ENCODE results near the gene HPN.

HPN gene

DNA sequence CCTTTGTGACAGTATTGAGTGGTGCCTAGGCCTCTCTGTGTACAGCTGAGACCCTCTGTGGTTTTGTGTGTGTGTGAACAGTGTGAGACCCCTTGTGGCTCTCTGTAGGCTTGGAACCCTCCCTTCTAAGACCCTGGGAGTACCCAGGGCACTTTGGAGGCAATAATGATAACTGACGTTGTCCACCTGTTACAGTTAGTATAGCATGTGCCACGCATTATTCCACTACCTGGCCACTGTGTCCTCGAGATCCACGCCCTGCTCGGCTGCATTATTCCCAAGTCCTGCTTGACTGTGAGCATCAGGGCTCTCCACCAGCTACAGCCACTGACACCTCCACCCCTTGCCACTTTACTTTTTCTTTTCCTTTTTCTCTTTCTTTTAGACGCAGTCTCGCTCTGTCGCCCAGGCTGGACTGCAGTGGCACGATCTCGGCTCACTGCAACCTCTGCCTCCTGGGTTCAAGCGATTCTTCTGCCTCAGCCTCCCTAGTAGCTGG is 39.4 kb upstream of the HPN start:
- peaks cover 38% of the 10 kb centered on the region for H3K4me1 ChIP-seq (ENCODE audit: control insufficient read depth, insufficient read depth, low read length)
- H3K27ac ChIP-seq (ENCODE audit: extremely low read depth, low read depth, low read length), result peak overlapping the region; percentile 4
- H3K36me3 ChIP-seq (ENCODE audit: control insufficient read depth in 2 of 2, insufficient read depth in 1 of 2, low read length in 2 of 2), result peaks cover 52% of the 10 kb centered on the region in 2 experiments
- ChIA-PET POLR2A (interaction anchor here (1.2 to 3.0 kb wide), 3 partner anchors 9 to 45 kb away, joined by 4 to 20 read pairs (median 10); no protein-coding TSS in a partner anchor), CTCF (interaction anchor here (0.5 to 4.3 kb wide), 10 partner anchors 11 to 1685 kb away, joined by 3 to 35 read pairs (median 4); partner anchors contain the start of genes NFKBID and ZNF567)
- H3K9me3 ChIP-seq (ENCODE audit: control insufficient read depth, insufficient read depth, low read depth, low read length), result no peaks in the 10 kb centered on the region
- no peak for TF ChIP-seq ZSCAN16 (tag by site-specific recombination; IDR thresholded peaks at IDR 0.05)
- TF ChIP-seq SCRT2 (tag by site-specific recombination; IDR thresholded peaks at IDR 0.05), result peak; percentile 80
- no peak overlapping the region for H3K4me3 ChIP-seq (ENCODE audit: low read depth, low read length)

DNA sequence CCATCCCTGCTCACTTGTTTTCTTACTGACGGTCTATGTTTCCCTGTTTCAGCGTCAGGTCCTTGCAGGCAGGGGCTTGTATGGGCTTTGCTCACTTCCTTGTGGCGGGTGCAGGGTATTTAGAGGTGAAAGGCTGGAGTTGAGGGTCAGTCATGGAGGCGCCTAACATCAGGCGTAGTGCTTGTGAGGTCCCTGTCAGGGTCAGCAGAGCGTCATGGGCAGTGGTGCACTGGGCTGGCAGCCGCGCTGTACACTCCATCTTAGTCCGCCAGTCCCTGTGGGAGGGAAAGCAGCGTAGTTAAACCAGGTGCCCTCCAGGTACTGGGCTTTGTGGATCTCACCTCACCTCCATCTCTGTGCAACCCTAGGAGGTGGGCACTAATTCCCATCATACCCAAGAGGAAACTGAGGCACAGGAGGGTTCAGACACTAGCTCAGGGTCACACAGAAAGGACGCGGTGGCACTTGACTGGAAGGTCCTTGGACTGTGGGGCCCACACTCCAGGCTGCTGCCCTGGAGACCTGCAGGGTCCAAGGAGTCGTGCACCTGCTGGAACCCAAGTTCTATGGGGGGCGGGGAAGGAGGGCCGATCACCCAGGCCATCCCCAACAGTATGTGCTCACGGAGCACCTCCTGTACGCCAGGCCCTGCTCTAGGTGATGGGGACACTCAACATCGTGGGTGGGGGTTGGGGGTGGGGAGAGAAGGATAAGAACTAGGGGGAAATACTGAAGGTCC is 36.8 kb upstream of the HPN start:
- peaks cover 62 to 78% of the 10 kb centered on the region in 2 experiments for H3K36me3 ChIP-seq (ENCODE audit: control insufficient read depth in 2 of 2, insufficient read depth in 1 of 2, low read length in 2 of 2)
- H3K27ac ChIP-seq (ENCODE audit: extremely low read depth, low read depth, low read length), result no peak overlapping the region
- H3K4me1 ChIP-seq (ENCODE audit: control insufficient read depth, insufficient read depth, low read length), result peaks cover 23% of the 10 kb centered on the region
- H3K4me3 ChIP-seq (ENCODE audit: low read depth, low read length), result no peak overlapping the region
- CTCF ChIA-PET, result no interaction called here
- no peaks in the 10 kb centered on the region for H3K9me3 ChIP-seq (ENCODE audit: control insufficient read depth, insufficient read depth, low read depth, low read length)
- POLR2A ChIA-PET, result no interaction called here
- TF ChIP-seq, protein P1, sequence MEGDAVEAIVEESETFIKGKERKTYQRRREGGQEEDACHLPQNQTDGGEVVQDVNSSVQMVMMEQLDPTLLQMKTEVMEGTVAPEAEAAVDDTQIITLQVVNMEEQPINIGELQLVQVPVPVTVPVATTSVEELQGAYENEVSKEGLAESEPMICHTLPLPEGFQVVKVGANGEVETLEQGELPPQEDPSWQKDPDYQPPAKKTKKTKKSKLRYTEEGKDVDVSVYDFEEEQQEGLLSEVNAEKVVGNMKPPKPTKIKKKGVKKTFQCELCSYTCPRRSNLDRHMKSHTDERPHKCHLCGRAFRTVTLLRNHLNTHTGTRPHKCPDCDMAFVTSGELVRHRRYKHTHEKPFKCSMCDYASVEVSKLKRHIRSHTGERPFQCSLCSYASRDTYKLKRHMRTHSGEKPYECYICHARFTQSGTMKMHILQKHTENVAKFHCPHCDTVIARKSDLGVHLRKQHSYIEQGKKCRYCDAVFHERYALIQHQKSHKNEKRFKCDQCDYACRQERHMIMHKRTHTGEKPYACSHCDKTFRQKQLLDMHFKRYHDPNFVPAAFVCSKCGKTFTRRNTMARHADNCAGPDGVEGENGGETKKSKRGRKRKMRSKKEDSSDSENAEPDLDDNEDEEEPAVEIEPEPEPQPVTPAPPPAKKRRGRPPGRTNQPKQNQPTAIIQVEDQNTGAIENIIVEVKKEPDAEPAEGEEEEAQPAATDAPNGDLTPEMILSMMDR (tag by site-specific recombination; IDR thresholded peaks at IDR 0.05), result no peak
- TF ChIP-seq, protein P2, sequence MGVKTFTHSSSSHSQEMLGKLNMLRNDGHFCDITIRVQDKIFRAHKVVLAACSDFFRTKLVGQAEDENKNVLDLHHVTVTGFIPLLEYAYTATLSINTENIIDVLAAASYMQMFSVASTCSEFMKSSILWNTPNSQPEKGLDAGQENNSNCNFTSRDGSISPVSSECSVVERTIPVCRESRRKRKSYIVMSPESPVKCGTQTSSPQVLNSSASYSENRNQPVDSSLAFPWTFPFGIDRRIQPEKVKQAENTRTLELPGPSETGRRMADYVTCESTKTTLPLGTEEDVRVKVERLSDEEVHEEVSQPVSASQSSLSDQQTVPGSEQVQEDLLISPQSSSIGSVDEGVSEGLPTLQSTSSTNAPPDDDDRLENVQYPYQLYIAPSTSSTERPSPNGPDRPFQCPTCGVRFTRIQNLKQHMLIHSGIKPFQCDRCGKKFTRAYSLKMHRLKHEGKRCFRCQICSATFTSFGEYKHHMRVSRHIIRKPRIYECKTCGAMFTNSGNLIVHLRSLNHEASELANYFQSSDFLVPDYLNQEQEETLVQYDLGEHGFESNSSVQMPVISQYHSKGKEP (tag by site-specific recombination; IDR thresholded peaks at IDR 0.05), result no peak
- TF ChIP-seq, protein P3, sequence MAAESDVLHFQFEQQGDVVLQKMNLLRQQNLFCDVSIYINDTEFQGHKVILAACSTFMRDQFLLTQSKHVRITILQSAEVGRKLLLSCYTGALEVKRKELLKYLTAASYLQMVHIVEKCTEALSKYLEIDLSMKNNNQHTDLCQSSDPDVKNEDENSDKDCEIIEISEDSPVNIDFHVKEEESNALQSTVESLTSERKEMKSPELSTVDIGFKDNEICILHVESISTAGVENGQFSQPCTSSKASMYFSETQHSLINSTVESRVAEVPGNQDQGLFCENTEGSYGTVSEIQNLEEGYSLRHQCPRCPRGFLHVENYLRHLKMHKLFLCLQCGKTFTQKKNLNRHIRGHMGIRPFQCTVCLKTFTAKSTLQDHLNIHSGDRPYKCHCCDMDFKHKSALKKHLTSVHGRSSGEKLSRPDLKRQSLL (tag by site-specific recombination; IDR thresholded peaks at IDR 0.05), result no peak
- TF ChIP-seq ZNF426 (tag by site-specific recombination; IDR thresholded peaks at IDR 0.05) (no peak), HOXD13 (CRISPR knock-in tag; IDR thresholded peaks at IDR 0.05; ENCODE audit: borderline replicate concordance) (no peak), ZNF292 (tag by site-specific recombination; IDR thresholded peaks at IDR 0.05; ENCODE audit: borderline replicate concordance, low read depth) (no peak), ZNF19 (tag by site-specific recombination; IDR thresholded peaks at IDR 0.05; ENCODE audit: low read depth) (no peak), ZNF626 (tag by site-specific recombination; IDR thresholded peaks at IDR 0.05) (no peak), ZNF223 (tag by site-specific recombination; IDR thresholded peaks at IDR 0.05) (no peak), ZNF248 (tag by site-specific recombination; IDR thresholded peaks at IDR 0.05) (no peak), IKZF3 (tag by site-specific recombination; IDR thresholded peaks at IDR 0.05) (no peak)
- TF ChIP-seq, protein P4, sequence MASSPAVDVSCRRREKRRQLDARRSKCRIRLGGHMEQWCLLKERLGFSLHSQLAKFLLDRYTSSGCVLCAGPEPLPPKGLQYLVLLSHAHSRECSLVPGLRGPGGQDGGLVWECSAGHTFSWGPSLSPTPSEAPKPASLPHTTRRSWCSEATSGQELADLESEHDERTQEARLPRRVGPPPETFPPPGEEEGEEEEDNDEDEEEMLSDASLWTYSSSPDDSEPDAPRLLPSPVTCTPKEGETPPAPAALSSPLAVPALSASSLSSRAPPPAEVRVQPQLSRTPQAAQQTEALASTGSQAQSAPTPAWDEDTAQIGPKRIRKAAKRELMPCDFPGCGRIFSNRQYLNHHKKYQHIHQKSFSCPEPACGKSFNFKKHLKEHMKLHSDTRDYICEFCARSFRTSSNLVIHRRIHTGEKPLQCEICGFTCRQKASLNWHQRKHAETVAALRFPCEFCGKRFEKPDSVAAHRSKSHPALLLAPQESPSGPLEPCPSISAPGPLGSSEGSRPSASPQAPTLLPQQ (tag by site-specific recombination; IDR thresholded peaks at IDR 0.05), result no peak; the same call in 1 of the 2 replicates
- TF ChIP-seq, protein P5, sequence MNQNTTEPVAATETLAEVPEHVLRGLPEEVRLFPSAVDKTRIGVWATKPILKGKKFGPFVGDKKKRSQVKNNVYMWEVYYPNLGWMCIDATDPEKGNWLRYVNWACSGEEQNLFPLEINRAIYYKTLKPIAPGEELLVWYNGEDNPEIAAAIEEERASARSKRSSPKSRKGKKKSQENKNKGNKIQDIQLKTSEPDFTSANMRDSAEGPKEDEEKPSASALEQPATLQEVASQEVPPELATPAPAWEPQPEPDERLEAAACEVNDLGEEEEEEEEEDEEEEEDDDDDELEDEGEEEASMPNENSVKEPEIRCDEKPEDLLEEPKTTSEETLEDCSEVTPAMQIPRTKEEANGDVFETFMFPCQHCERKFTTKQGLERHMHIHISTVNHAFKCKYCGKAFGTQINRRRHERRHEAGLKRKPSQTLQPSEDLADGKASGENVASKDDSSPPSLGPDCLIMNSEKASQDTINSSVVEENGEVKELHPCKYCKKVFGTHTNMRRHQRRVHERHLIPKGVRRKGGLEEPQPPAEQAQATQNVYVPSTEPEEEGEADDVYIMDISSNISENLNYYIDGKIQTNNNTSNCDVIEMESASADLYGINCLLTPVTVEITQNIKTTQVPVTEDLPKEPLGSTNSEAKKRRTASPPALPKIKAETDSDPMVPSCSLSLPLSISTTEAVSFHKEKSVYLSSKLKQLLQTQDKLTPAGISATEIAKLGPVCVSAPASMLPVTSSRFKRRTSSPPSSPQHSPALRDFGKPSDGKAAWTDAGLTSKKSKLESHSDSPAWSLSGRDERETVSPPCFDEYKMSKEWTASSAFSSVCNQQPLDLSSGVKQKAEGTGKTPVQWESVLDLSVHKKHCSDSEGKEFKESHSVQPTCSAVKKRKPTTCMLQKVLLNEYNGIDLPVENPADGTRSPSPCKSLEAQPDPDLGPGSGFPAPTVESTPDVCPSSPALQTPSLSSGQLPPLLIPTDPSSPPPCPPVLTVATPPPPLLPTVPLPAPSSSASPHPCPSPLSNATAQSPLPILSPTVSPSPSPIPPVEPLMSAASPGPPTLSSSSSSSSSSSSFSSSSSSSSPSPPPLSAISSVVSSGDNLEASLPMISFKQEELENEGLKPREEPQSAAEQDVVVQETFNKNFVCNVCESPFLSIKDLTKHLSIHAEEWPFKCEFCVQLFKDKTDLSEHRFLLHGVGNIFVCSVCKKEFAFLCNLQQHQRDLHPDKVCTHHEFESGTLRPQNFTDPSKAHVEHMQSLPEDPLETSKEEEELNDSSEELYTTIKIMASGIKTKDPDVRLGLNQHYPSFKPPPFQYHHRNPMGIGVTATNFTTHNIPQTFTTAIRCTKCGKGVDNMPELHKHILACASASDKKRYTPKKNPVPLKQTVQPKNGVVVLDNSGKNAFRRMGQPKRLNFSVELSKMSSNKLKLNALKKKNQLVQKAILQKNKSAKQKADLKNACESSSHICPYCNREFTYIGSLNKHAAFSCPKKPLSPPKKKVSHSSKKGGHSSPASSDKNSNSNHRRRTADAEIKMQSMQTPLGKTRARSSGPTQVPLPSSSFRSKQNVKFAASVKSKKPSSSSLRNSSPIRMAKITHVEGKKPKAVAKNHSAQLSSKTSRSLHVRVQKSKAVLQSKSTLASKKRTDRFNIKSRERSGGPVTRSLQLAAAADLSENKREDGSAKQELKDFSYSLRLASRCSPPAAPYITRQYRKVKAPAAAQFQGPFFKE (tag by site-specific recombination; IDR thresholded peaks at IDR 0.05; ENCODE audit: borderline replicate concordance), result no peak
- TF ChIP-seq, protein P6, sequence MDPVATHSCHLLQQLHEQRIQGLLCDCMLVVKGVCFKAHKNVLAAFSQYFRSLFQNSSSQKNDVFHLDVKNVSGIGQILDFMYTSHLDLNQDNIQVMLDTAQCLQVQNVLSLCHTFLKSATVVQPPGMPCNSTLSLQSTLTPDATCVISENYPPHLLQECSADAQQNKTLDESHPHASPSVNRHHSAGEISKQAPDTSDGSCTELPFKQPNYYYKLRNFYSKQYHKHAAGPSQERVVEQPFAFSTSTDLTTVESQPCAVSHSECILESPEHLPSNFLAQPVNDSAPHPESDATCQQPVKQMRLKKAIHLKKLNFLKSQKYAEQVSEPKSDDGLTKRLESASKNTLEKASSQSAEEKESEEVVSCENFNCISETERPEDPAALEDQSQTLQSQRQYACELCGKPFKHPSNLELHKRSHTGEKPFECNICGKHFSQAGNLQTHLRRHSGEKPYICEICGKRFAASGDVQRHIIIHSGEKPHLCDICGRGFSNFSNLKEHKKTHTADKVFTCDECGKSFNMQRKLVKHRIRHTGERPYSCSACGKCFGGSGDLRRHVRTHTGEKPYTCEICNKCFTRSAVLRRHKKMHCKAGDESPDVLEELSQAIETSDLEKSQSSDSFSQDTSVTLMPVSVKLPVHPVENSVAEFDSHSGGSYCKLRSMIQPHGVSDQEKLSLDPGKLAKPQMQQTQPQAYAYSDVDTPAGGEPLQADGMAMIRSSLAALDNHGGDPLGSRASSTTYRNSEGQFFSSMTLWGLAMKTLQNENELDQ (tag by site-specific recombination; IDR thresholded peaks at IDR 0.05; ENCODE audit: low read depth), result no peak
